GM12872 (cell line): Measurements from ENCODE around the gene GRIK4.

Experiments used
- TF ChIP-seq, protein P1 (sequence below): IDR thresholded peaks from 3 replicates; pipeline ENCODE4 v1.5.1; 2011; ENCODE audit warnings: low read depth, mild to moderate bottlenecking, low read length, moderate library complexity; ENCODE audit not compliant: insufficient read depth

GRIK4 gene

DNA sequence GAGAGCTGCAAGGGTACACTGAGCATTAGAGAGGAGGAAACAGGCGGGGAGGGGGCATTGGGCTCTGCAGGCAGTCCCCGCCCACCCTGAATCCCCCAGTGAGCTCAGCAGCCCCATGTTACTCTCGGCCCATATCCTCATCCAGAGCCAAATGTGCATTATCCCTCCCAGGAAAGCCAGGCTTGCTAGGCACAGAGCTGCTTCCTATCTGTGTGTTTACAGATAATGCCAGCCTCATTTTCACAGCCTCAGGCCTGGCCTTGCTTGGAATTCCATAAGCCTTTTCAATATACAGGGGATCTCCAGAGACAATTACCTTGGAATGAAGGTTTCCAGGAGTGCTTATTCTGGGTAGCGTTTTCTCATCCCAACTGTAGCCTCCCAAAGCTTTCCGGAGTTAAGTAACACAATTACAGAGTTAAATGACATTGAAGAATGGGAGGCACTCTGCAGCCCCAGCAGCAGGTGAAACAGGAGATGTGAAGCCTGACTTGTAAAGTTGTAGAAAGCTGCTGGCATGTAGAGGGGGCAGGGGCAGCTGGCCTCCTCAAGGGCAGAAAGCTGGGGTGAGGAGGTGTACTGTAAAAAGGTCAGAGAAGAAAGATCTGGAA lies 420.9 kb downstream of the GRIK4 start:
- TF ChIP-seq, protein P1, sequence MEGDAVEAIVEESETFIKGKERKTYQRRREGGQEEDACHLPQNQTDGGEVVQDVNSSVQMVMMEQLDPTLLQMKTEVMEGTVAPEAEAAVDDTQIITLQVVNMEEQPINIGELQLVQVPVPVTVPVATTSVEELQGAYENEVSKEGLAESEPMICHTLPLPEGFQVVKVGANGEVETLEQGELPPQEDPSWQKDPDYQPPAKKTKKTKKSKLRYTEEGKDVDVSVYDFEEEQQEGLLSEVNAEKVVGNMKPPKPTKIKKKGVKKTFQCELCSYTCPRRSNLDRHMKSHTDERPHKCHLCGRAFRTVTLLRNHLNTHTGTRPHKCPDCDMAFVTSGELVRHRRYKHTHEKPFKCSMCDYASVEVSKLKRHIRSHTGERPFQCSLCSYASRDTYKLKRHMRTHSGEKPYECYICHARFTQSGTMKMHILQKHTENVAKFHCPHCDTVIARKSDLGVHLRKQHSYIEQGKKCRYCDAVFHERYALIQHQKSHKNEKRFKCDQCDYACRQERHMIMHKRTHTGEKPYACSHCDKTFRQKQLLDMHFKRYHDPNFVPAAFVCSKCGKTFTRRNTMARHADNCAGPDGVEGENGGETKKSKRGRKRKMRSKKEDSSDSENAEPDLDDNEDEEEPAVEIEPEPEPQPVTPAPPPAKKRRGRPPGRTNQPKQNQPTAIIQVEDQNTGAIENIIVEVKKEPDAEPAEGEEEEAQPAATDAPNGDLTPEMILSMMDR = no peak

DNA sequence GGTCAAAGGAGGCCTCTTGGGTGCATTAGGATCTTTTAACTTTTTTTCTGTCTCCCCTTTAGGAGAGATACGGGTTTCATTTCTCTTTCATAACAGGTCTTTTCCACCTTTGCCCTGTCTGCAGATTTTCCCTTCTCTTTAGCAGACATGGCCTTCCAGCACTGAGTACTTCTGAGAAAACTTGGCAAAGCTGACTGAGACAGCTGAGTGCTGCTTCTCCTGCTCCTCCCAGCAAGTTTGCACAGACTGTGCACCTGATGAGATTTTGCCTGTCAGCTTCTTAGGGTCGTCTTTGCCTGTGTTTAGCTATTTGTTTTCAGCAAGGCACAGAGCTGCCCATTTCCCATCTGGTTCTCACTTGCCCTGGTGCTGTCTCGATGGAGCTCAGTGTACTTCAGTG lies 424.8 kb downstream of the GRIK4 start:
- TF ChIP-seq, protein P1 = no peak

DNA sequence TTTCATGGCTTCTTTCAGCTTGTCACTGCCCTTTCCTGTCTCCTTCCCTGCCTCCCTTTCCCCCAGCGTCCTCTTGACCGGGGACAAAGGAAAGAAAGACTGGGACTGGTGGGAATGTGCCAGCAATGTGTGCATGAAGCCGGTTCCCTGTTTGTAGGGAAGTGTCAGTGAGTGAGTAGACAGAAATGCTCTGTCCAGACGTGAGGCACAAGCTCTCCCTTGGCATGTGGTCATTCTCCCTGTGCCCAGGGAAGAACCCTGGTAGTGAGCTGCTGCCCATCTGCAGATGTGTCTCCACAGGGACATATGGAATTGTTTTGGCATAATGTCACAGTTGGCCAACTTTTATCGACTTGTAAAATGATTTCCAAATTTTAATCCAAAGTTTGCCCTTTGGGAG lies 426.0 kb downstream of the GRIK4 start:
- TF ChIP-seq, protein P1 = no peak

DNA sequence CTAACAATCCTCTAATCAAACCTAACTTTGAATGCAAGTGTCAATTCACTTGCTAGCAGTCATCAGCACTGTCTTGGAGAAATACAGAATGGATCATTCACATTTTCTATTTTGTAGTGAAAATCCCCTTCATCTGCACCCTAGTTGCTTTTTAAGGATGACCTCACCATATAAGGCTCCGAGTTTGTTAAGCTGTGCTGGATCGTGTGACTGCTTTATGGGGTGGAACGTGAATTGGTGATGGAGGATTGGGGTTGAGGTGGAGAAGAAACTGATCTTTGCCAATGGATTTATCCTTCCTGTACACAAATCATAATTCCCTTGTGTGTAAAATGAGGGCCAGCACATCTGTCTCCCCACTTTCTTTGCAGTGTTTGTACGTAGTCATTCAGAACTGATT lies 426.7 kb downstream of the GRIK4 start:
- TF ChIP-seq, protein P1 = no peak

DNA sequence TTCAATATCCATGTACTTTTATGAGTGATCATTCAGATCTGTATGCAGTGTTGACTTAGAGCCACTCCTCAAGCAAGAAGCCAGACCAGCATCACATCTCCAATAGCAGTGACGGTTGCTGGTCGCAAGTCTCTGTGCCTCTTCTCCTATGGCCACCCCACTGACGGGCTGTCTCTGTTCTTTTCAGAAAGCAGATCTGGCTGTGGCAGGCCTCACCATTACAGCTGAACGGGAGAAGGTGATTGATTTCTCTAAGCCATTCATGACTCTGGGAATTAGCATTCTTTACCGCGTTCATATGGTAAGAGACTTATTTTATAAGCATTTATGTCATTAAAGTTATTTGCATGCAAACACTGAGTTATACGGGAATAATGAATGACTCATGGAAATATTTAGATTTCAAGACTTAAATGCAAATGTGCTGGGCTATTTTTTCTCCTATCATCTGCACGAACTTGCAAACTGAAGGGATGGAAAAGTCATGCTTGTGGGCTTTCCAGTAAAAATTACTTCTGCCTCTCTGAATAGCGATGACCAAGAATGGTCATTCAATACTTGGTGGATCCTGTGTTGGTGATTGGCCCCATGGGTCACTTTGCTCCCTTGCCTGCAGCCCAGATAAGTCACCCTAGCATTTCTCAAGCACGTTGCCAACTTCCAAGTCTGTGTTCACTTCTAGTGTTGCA lies 428.8 kb downstream of the GRIK4 start:
- TF ChIP-seq, protein P1 = no peak

DNA sequence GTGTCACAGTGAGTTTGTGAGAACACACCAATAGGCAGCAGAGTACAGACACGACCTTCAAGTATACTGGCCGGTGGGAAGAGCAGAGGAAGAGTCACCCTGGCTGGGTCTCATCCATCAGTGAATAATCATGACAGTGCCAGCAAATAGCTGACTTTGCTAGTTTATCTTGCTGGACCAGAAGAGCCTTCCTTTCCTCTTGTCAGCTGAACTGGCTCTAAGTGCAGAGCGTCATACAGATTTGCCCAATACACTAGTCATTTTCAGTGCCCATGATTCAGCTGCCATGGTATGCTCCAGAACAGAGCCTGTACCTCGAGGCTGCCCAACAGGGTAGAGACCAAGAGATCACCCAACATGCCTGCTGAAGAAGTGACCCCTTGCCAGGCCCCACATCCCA lies 429.5 kb downstream of the GRIK4 start:
- TF ChIP-seq, protein P1 = no peak

DNA sequence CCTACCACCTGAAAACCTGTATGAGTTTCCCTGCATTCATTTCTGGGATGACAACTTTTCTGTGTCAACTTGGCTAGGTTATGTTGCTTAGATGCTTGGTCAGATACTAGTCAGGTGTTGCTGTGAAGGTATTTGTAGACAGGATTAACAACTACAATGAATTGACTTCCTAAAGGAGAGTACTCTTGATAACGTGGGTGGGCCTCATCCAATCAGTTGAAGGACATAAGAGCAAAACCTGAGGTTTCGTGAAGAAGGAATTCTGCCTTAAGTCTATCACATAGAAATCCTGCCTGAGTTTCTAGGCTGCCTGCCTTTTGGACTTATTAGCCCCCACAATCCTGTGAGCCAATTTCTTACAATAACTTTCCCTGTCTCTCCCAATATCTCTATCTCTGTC lies 431.2 kb downstream of the GRIK4 start:
- TF ChIP-seq, protein P1 = no peak
